ENCODE measurements around the gene ATRIP. TPM values are rescaled to one million over a fixed set of nuclear protein-coding genes. Genes with fewer than 3 reads are reported as not detected.
"Not testable (repeated sequence)": the region's sequence is repeated elsewhere in the genome, so short reads cannot be mapped to it uniquely, and the experiment has no call there.

ATRIP gene
- total RNA-seq, 4 donors from 2014 or later: 5.3 to 11.5 (median 7.5) TPM

- intact Hi-C loops (cut with DNase I; ENCODE audit: low total_unique reads): no loop called here
- Histone ChIP-seq H3K36me3 (no peaks in the 10 kb centered on the region), H3K27ac (peak overlapping the region; percentile 88 to 90), H3K9me3 (no peaks in the 10 kb centered on the region), H3K4me1 (peaks cover 0 to 11% of the 10 kb centered on the region in 2 donors), H3K27me3 (no peaks in the 10 kb centered on the region), H3K4me3 (no peak overlapping the region)
- TF ChIP-seq CTCF (IDR thresholded peaks at IDR 0.05) (peak; percentile 75 to 94 (median 86)), POLR2A (IDR thresholded peaks at IDR 0.05) (no peak)
- DNase-seq: peak; percentile 48 to 70
Measured at GRCh38 chr3:48400824-48401433, 45.6 kb upstream of the ATRIP start.

GRCh38 chr3:48401434-48401901, 45.1 kb upstream of the ATRIP start:
- H3K4me1 ChIP-seq: peaks cover 0 to 11% of the 10 kb centered on the region in 2 donors
- peak overlapping the region; percentile 88 to 90 for H3K27ac ChIP-seq
- peak; percentile 15 to 18 for DNase-seq
- intact Hi-C loops (cut with DNase I; ENCODE audit: low total_unique reads); H3K36me3 ChIP-seq; H3K9me3 ChIP-seq; H3K27me3 ChIP-seq; H3K4me3 ChIP-seq: not testable (repeated sequence)

- TF ChIP-seq POLR2A (IDR thresholded peaks at IDR 0.05) (no peak), CTCF (IDR thresholded peaks at IDR 0.05) (no peak)
- H3K9me3 ChIP-seq: no peaks in the 10 kb centered on the region
- no peak overlapping the region for H3K4me3 ChIP-seq
- H3K4me1 ChIP-seq: peaks cover 0 to 11% of the 10 kb centered on the region in 2 donors
- H3K27me3 ChIP-seq: no peaks in the 10 kb centered on the region
- peak; percentile 88 to 95 for DNase-seq
- H3K27ac ChIP-seq: peak overlapping the region; percentile 88 to 90
- H3K36me3 ChIP-seq: no peaks in the 10 kb centered on the region
- intact Hi-C loops (cut with DNase I; ENCODE audit: low total_unique reads): no loop called here
Measured at GRCh38 chr3:48402281-48402732, 44.2 kb upstream of the ATRIP start.

GRCh38 chr3:48402907-48403306, 43.6 kb upstream of the ATRIP start:
- DNase-seq: peak in 1 of 2 donors; percentile 13
- H3K9me3 ChIP-seq: no peaks in the 10 kb centered on the region
- peak overlapping the region; percentile 88 to 90 for H3K27ac ChIP-seq
- intact Hi-C loops (cut with DNase I; ENCODE audit: low total_unique reads): no loop called here
- H3K36me3 ChIP-seq: no peaks in the 10 kb centered on the region
- TF ChIP-seq CTCF (IDR thresholded peaks at IDR 0.05): no peak
- TF ChIP-seq POLR2A (IDR thresholded peaks at IDR 0.05): no peak
- H3K4me3 ChIP-seq: no peak overlapping the region
- peaks cover 0 to 11% of the 10 kb centered on the region in 2 donors for H3K4me1 ChIP-seq
- no peaks in the 10 kb centered on the region for H3K27me3 ChIP-seq

GRCh38 chr3:48403533-48404439, 42.8 kb upstream of the ATRIP start:
- Histone ChIP-seq H3K36me3 (no peaks in the 10 kb centered on the region), H3K4me3 (no peak overlapping the region), H3K9me3 (no peaks in the 10 kb centered on the region), H3K27me3 (no peaks in the 10 kb centered on the region), H3K4me1 (peaks cover 0 to 11% of the 10 kb centered on the region in 2 donors), H3K27ac (peak overlapping the region; percentile 88 to 90)
- TF ChIP-seq POLR2A (IDR thresholded peaks at IDR 0.05) (no peak), CTCF (IDR thresholded peaks at IDR 0.05) (no peak)
- intact Hi-C loops (cut with DNase I; ENCODE audit: low total_unique reads): no loop called here
- DNase-seq: peak; percentile 13

Measured in uterus (tissue), 4 donors.